Measurements from ENCODE around the gene NPY. TPM values are rescaled to one million over a fixed set of nuclear protein-coding genes. Genes with fewer than 3 reads are reported as not detected.
"Not testable (repeated sequence)": the region's sequence is repeated elsewhere in the genome, so short reads cannot be mapped to it uniquely, and the experiment has no call there.

Gene NPY
- 1 to 10 TPM in 1 of 3 donors, under 1 TPM in 1, not detected in 1; 0.16 to 4.7 TPM for polyA plus RNA-seq

DNA sequence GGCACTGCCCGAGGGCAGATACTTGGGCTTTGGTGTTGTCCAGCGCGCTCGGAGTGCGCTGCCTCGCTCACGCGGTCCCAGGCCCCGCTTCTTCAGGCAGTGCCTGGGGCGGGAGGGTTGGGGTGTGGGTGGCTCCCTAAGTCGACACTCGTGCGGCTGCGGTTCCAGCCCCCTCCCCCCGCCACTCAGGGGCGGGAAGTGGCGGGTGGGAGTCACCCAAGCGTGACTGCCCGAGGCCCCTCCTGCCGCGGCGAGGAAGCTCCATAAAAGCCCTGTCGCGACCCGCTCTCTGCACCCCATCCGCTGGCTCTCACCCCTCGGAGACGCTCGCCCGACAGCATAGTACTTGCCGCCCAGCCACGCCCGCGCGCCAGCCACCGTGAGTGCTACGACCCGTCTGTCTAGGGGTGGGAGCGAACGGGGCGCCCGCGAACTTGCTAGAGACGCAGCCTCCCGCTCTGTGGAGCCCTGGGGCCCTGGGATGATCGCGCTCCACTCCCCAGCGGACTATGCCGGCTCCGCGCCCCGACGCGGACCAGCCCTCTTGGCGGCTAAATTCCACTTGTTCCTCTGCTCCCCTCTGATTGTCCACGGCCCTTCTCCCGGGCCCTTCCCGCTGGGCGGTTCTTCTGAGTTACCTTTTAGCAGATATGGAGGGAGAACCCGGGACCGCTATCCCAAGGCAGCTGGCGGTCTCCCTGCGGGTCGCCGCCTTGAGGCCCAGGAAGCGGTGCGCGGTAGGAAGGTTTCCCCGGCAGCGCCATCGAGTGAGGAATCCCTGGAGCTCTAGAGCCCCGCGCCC lies at the start of gene NPY:
NPY (plus strand) TSS at position 294 of the 802 bp plus-strand sequence. CDS start 1,051 bp downstream, outside the sequence.
- H3K27ac ChIP-seq (ENCODE audit: low read depth, low read length) = no peak within 1 kb of the TSS
- WGBS, 3 donors = 1% methylated on average over 65 to 73 of the region's 73 CpGs

DNA sequence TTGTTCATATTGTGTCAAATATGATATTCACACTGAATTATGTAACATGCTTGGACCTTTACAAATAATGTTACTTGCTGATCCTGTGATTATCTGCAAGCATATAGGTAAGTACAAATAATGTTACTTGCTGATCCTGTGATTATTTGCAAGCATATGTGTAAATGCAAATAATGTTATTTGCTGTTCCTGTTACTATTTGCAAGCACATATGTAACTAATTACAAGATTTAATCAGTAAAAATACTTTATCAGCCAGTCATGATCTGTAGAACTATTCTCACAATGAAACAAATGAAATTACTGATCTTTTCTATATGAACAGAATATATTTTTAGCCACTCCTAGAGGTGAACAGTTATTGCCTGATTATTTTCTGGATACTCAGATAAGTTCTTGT lies 44.7 kb upstream of the NPY start:
- H3K27ac ChIP-seq (ENCODE audit: low read depth, low read length) = no peak overlapping the region

DNA sequence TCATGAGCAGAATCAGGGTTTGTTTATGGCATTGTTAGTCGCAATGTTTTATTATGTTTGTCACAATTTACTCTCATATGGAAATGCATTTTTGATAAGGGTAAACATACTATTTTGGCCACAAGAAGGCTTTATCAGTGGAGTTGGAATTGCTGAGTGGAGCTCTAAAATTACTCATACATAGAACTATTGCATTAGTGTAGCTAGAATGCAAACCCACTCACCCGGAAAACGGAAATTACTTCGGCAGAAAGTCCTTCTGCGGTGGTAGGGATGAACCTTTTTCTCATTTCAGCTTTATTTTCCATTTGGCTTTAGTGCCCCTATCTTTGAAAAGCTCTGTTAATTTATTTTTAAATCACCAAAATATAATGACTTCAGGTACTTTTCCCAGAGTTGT lies 42.8 kb upstream of the NPY start:
- no peak overlapping the region for H3K27ac ChIP-seq (ENCODE audit: low read depth, low read length)
- WGBS, 3 donors = 87 to 95% (median 88%) methylated on average over 5 of the region's 5 CpGs

DNA sequence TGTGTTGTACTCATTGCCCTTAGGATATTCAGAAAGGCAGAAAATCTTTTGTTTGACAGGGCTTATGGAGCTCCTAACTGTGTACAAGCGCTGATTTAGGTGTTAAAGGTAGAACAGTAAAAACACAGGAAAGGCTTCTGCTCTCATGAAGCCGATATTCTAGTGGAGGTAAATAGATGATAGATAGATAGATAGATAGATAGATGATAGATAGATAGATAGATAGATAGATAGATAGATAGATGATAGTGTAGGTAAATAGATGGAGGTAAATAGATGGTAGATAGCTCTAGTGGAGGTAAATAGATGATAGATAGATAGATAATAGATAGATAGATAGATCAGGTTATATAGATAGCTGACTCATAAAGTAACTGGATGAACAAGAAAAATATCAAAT lies 39.4 kb upstream of the NPY start:
- WGBS, 3 donors = 69 to 88% (median 70%) methylated on average over 2 of the region's 2 CpGs
- H3K27ac ChIP-seq (ENCODE audit: low read depth, low read length) = no peak overlapping the region

DNA sequence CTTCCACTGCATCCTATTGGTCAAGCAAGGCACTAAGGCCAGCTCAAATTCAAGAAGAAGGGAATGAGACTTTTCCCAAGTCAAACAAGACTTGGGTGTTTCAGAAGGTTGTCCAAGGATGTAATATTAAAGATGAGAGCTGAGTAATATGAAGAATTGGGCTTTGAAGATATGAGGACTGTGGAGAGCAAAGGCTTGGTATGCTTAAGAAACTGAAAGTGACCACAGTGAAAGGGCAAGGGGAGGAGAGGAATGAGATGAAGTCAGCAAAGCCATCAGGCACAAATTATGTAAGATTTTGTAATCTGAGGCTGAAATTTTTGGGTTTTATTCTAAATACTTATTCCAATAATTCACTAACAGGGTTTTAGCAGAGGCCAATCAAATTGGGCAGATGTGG lies 38.6 kb upstream of the NPY start:
- H3K27ac ChIP-seq (ENCODE audit: low read depth, low read length) = no peak overlapping the region

DNA sequence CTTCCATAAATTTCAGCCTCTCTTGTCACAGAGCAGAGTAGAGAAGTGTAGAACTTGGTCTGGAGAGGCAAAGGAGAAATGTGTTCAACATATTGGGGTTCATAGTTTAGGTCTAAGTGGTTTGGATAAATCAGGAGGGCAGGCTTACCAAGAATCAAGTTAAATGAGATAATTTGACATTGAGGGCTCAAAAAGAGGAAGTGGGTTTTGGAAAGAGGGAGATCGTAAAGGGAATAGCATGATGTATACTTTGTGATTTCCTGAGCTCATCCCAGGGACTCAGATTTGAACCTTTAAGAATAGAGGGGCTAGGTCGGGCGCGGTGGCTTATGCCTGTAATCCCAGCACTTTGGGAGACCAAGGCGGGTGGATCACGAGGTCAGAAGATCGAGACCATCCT lies 34.7 kb upstream of the NPY start:
- 86 to 91% (median 90%) methylated on average over 7 of the region's 7 CpGs for WGBS, 3 donors
- no peak overlapping the region for H3K27ac ChIP-seq (ENCODE audit: low read depth, low read length)

DNA sequence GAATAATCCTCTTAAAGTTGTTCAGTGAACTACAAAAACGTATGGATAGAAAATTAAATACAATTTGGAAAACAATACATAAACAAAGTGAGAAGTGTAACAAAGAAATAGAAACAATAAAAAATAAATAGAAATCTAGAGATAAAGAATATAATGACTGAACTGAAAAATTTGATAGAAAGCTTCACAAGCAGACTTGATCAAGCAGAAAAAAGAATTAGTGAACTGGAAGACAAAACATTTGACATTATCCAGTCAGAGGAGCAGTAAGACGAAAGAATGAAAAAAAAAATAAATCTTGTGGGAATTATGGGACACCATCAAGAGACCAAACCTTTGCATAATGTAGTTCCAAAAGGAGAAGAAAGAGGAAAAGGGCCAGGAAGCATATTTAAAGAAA lies 32.4 kb upstream of the NPY start:
- H3K27ac ChIP-seq (ENCODE audit: low read depth, low read length) = no peak overlapping the region
- 58 to 67% (median 64%) methylated on average over 2 of the region's 2 CpGs for WGBS, 3 donors

DNA sequence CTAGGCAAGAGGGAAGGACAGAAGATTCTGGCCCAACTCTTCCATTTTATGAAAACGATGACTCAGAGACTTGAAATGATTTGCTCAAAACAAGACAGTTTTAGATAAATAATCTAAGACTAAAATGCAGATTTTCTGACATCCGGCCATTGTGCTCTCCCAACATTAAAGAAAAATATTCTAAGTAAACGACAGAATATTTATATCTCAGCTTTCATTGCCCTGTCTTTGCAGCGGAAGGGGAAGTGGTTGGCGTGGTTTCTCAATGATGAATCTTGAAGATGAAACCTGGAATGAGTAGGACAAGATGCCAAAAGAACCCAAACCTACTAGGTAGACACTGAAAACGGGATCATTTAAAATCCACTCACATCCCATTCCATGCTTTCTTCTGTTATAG lies 28.9 kb upstream of the NPY start:
- H3K27ac ChIP-seq (ENCODE audit: low read depth, low read length) = no peak overlapping the region
- 51 to 64% (median 58%) methylated on average over 6 of the region's 6 CpGs for WGBS, 3 donors

DNA sequence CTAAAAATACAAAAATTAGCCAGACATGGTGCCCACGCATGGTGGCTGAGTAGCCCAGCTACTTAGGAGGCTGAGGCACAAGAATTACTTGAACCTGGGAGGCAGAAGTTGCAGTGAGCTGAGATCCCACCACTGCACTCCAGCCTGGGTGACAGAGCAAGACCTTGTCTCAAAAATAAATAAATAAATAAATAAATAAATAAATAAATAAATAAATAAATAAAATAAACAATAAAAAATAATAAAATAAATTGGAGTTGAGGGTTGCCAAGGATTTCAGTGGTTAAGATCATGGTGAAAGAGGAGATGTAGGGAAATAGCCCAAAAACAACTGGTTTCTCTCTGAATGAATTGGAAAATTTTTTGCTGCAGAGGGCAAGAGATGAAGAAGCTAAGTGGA lies 25.7 kb upstream of the NPY start:
- H3K27ac ChIP-seq (ENCODE audit: low read depth, low read length) = not testable (repeated sequence)
- 64 to 89% (median 77%) methylated on average over 1 of the region's 1 CpG for WGBS, 3 donors

DNA sequence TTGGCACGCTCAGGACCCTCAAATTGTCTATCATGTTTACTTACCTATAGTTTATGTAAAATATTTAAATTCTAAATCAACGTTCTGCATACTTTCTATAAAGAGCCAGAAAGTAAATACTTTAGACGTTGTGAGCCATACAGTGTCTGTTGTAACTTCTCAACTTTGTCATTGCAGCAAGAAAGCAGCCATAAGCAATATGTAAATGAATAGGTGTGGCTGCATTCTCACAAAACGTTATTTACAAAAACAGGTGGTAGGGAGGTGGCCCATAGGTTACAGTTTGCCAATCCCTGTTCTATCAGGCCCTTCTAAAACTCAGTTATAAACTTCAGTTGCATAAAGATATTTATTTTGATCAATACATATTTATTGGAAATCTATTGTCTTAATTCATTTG lies 12.1 kb upstream of the NPY start:
- WGBS, 3 donors = 47 to 51% (median 51%) methylated on average over 4 of the region's 4 CpGs
- H3K27ac ChIP-seq (ENCODE audit: low read depth, low read length) = no peak overlapping the region

DNA sequence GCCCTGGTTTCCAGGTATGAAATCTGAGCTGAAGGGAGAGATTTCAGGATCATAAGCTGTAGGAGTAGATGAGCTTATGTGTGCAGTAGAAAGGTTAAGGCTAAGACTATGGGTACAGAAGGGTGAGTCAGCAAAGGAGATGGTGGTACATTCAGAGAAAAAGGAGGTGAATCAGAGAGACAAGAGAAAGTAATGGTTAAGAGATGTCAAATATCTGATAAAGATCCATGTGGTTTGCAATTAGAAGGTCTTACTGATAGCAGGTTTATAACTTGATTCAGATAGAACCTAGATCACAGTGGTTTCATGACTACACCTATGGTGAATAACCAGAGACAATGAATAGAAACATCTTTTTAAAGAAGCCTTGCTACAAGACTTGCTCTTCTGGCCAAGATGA lies 4.5 kb upstream of the NPY start:
- no peak overlapping the region for H3K27ac ChIP-seq (ENCODE audit: low read depth, low read length)

DNA sequence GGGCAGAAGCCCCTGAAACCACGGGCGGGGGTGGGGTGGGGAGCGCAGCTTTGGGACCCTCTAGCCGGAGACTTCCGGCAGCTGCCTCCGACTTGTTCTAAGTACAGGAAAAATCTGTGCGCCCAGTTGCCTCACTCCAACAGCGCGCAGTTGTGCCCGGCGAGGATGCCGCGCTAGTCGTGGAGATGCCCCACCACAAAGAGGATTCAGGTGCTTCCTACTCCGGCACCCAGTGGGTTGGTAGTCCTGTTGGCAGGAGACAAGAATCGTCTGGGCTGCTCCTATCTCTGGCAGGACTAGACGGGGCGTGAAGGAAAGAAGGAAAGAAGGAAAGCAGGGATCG lies 465 bp upstream of the NPY start:
- WGBS, 3 donors = 2% methylated on average over 19 of the region's 19 CpGs
- no peak overlapping the region for H3K27ac ChIP-seq (ENCODE audit: low read depth, low read length)

DNA sequence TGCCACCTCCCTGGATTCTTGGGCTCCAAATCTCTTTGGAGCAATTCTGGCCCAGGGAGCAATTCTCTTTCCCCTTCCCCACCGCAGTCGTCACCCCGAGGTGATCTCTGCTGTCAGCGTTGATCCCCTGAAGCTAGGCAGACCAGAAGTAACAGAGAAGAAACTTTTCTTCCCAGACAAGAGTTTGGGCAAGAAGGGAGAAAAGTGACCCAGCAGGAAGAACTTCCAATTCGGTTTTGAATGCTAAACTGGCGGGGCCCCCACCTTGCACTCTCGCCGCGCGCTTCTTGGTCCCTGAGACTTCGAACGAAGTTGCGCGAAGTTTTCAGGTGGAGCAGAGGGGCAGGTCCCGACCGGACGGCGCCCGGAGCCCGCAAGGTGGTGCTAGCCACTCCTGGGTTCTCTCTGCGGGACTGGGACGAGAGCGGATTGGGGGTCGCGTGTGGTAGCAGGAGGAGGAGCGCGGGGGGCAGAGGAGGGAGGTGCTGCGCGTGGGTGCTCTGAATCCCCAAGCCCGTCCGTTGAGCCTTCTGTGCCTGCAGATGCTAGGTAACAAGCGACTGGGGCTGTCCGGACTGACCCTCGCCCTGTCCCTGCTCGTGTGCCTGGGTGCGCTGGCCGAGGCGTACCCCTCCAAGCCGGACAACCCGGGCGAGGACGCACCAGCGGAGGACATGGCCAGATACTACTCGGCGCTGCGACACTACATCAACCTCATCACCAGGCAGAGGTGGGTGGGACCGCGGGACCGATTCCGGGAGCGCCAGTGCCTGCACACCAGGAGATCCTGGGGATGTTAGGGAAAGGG lies 913 bp downstream of the NPY start:
- no peak overlapping the region for H3K27ac ChIP-seq (ENCODE audit: low read depth, low read length)
- 1 to 4% (median 3%) methylated on average over 49 to 51 of the region's 51 CpGs for WGBS, 3 donors

DNA sequence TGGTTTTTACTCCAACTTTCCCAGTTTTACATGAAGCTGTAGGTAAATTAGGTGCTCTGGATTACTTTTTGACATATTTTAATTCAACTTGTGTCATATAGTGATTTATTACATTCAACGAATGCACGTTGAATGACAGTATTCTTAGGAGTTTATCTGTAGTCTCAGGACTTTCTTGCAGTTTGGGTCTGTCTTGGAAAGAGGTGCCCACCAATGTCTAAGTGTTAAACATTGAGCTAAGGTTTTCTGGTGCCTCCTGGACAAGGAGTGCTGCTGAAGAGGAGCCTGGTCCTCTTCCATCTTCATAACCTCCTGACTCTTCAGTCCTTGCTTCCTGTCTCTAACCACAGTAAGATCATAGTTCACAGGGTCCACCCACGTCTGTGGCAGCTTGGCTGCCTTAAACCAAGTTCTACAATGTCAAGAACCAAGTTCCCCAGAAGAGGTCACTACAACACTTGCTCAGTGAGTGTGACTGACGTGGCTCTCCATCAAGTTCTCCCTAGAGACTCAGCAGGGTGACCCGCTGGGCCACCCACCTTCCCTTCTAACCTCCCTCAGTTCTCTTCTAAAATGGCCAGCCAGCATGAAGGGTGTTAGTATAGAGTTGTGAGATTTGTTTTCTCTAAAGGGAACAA lies 6.1 kb downstream of the NPY start:
- no peak overlapping the region for H3K27ac ChIP-seq (ENCODE audit: low read depth, low read length)
- 18 to 23% (median 19%) methylated on average over 5 of the region's 5 CpGs for WGBS, 3 donors

DNA sequence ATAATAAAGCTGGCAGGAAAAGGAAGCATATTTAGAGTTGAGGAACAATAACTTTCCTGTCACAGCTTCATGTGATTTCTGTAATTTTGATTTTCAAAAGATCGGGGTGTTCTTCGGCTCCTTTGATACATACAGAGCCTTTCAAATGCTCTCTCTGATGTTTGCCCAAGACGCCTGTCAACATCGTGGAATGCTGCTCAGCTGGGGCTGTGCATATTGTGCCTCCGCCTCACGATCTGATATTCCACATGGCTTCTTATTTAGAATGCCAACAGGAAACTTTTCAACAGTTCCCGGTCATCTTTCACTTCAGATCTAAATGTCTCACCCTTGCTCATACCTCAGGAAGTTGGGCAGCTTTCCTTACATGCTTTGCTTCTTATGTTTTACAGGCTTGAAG lies 7.3 kb downstream of the NPY start:
- WGBS, 3 donors = 31 to 63% (median 57%) methylated on average over 7 of the region's 7 CpGs
- H3K27ac ChIP-seq (ENCODE audit: low read depth, low read length) = no peak overlapping the region

DNA sequence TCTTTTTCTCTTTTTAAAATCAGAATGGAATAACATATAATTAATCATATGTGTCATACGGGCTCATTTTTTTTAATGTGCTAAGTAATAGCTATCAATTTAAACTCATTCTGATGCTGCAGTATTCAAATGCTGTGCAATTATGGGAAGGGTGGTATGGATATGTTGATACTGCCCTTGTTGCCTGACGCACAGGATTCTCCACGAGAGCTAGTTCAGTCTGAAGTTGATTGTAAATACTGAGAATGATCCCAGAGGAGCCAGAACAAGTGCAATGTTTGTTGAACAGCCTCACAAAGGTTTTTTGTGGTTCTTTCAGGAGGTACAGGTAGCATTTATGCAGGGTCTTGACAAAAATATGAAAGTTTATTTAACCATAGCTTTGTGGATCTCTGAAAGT lies 13.4 kb downstream of the NPY start:
- 58 to 76% (median 73%) methylated on average over 3 of the region's 3 CpGs for WGBS, 3 donors

DNA sequence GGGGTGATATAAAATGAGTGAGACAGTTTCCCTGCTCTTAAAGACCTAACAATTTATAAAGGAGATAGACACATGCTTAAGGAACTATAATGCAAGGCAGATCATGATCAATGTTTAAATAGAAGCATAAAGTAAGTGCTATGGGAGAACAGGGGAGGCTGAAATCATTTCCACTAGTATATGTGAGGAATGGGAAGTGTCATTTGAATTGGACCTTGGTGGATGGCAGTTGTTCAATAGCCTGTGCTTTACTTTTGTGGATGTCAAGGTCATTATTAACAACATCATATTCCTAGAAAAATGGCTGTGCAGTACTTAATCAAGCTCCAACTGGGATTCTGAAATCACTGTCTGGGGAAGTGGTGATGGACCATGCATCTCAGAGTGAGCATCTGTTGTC lies 14.7 kb downstream of the NPY start:
- no peak overlapping the region for H3K27ac ChIP-seq (ENCODE audit: low read depth, low read length)

More for the DNA sequence above, 13.4 kb downstream of the NPY start:
- H3K27ac ChIP-seq (ENCODE audit: low read depth, low read length) = no peak overlapping the region

DNA sequence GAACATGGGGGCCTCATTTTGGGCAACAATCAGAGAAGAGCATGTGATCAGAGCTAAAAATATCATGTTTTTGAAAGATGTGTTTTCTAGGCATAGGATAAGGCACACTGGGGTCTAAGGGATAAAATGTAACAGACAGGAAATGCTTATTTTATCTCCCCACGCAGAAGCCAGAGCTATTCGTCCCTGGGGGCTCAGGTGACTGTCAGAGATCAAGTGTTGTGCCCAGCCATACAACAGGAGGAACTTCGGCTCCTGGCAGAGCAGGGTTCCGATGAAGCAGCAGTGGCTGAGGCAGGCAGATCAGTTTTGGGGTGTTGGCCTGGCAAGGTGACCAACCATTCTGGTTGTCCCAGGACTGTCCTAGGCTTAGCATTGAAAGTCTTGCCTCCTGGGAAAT lies 15.2 kb downstream of the NPY start:
- WGBS, 3 donors = 38 to 63% (median 52%) methylated on average over 4 of the region's 4 CpGs

DNA sequence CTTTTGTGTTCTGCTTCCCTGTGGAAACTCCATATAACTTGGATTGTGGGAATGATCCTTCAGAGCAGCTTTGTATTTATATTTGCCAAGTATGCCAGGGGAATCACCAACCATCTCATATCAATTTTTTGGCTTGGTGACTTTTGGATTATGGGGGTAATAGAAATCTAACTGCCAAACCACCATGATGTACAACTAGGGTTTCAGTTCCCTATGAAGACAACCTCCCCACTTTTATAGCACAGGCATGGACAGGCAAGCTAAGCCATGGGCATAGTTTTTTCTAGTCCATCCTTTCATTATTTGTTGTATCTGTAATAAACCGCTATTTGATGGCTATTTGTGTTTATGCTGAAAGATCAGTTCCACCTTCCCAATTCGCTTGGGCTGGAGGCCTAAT lies 17.7 kb downstream of the NPY start:
- no peak overlapping the region for H3K27ac ChIP-seq (ENCODE audit: low read depth, low read length)
- WGBS, 3 donors = 82 to 91% (median 86%) methylated on average over 2 of the region's 2 CpGs

More for the DNA sequence above, 15.2 kb downstream of the NPY start:
- no peak overlapping the region for H3K27ac ChIP-seq (ENCODE audit: low read depth, low read length)
